DND-41 (cell line): ENCODE data around the gene KRTAP5-1.

Experiments
- ATAC-seq: fragments of 200-7000 bp; cut with Tn5 transposase; 3 replicates; pipeline ENCODE4 v1.9.1; 2021; ENCODE audit warnings: low read depth; ENCODE audit not compliant: insufficient read depth
- DNase-seq: peaks from one replicate; pipeline ENCODE4 v3.0.0-alpha.2; 2020
- H2AFZ ChIP-seq: 2 replicates; pipeline ENCODE4 v1.6.0; 2012; ENCODE audit warnings: low read depth, low read length
- H3K27ac ChIP-seq: 2 replicates; pipeline ENCODE4 v1.5.1; 2012; ENCODE audit warnings: low read length, inconsistent platforms
- H3K27me3 ChIP-seq: fragments of 200-600 bp; sonication (generic); 2 replicates; pipeline ENCODE4 v1.6.0; 2012; ENCODE audit warnings: low read length, mild to moderate bottlenecking, inconsistent platforms; ENCODE audit not compliant: insufficient read depth, poor library complexity
- H3K36me3 ChIP-seq: 2 replicates; pipeline ENCODE4 v1.5.1; 2012; ENCODE audit warnings: low read length, inconsistent platforms; ENCODE audit not compliant: insufficient read depth
- H3K4me1 ChIP-seq: 2 replicates; pipeline ENCODE4 v1.5.1; 2012; ENCODE audit warnings: mild to moderate bottlenecking, low read length; ENCODE audit not compliant: insufficient read depth
- H3K4me2 ChIP-seq: 2 replicates; pipeline ENCODE4 v1.6.0; 2012; ENCODE audit warnings: mild to moderate bottlenecking, moderate library complexity, low read length, inconsistent platforms; ENCODE audit not compliant: insufficient read depth
- H3K4me3 ChIP-seq, 2 experiments: fragments of 200-600 bp in 1 of 2; shearing (Covaris generic) in 1 of 2; 2 replicates each; pipeline ENCODE4 v1.5.1; 2012 to 2016; ENCODE audit warnings: inconsistent platforms in 2 of 2, low read length in 2 of 2, mild to moderate bottlenecking in 2 of 2, low read depth in 1 of 2, moderate library complexity in 1 of 2
- H3K79me2 ChIP-seq: 2 replicates; pipeline ENCODE4 v1.6.0; 2012; ENCODE audit warnings: low read length, inconsistent platforms; ENCODE audit not compliant: insufficient read depth
- H3K9ac ChIP-seq: 2 replicates; pipeline ENCODE4 v1.6.0; 2012; ENCODE audit warnings: low read depth, mild to moderate bottlenecking, inconsistent platforms, low read length, moderate library complexity
- H3K9me3 ChIP-seq: 2 replicates; pipeline ENCODE4 v1.5.1; 2012; ENCODE audit warnings: low read length, moderate library complexity, mild to moderate bottlenecking, inconsistent platforms; ENCODE audit not compliant: insufficient read depth, severe bottlenecking
- H4K20me1 ChIP-seq: 2 replicates; pipeline ENCODE4 v1.6.0; 2012; ENCODE audit warnings: low read length; ENCODE audit not compliant: insufficient read depth
- CTCF ChIP-seq: IDR thresholded peaks from 2 replicates; pipeline ENCODE4 v1.5.1; 2012; ENCODE audit warnings: borderline replicate concordance, low read length, moderate library complexity, mild to moderate bottlenecking; ENCODE audit not compliant: poor library complexity, severe bottlenecking; ENCODE audit errors: extremely low read depth
- EZH2 ChIP-seq: IDR thresholded peaks from 3 replicates; pipeline ENCODE4 v1.6.1; 2012; ENCODE audit warnings: borderline replicate concordance, low read depth, mild to moderate bottlenecking, moderate library complexity, low read length, inconsistent platforms; ENCODE audit not compliant: severe bottlenecking

Gene KRTAP5-1

DNA sequence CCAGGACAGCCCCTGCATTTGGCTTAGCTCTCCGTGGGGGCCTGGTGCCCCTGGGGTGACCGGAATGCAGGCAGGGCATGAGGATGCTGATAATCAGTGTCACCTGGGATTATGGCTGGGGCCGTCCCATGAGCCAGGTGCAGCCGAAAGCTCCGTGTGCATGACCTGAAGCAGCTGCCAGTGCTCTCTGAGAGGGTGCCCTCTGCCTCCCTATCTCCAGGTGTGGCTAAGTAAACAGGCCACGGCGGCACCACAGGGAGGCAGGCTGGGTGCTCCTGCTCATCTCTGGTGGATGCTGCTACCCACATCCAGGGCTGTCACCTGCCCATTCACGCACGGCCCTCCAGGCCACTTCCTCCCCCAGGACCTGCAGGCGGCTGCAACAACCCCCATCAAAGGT, 42.8 kb downstream of the KRTAP5-1 start:
- no peaks in the 10 kb centered on the region for H3K9me3 ChIP-seq
- peaks cover 3% of the 10 kb centered on the region for H3K79me2 ChIP-seq
- ATAC-seq: no peak
- H4K20me1 ChIP-seq: peaks cover 3% of the 10 kb centered on the region; the same call in 1 of the 2 replicates
- no peak overlapping the region for H3K9ac ChIP-seq
- TF ChIP-seq CTCF: no peak
- TF ChIP-seq EZH2: no peak
- 0 out of 2 replicates have a peak, but pooled peaks cover 3% of the 10 kb centered on the region for H3K36me3 ChIP-seq
- no peak overlapping the region for H3K27ac ChIP-seq
- DNase-seq: no peak
- H2AFZ ChIP-seq: no peak overlapping the region
- H3K4me3 ChIP-seq: no peak overlapping the region
- no peak overlapping the region for H3K4me2 ChIP-seq
- H3K4me1 ChIP-seq: no peaks in the 10 kb centered on the region; the same call in 1 of the 2 replicates
- H3K27me3 ChIP-seq: peaks cover 5% of the 10 kb centered on the region

DNA sequence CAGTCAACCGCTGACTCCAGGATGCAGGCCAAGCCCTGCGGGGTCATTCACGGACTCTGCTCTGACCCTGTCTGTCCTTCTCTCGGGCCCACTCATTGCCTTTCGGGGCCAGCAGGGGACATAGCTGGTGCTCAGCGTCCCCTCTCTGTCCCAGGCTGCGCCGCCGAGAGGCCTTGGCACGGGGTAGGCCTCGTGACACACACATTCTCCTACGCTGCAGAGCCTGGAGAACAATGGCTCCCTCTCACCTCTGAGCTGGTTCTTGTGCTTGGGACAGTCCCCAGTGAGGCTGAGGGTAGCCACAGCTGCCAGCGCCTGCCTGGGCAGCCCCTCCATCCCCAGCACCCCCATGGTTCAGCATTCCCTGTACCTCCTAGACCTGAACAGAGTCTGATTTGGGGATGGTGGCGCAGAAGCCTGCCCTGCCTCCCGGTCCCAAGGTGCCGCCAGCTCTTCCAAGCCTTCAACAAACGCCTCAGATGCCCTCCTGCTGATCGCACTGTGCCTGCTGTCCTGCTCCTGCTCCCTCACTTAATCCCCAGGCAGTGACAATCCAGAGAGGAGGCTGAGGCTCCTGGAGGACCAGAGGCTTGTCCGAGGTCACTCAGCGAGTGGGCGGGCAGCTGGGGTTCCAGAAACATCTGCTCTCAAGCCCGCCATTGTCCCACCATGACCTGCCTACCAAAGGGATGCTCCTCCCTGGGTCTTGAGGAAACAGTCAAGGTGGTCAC, 43.4 kb downstream of the KRTAP5-1 start:
- H3K4me3 ChIP-seq: no peak overlapping the region
- H2AFZ ChIP-seq: no peak overlapping the region
- H3K4me2 ChIP-seq: no peak overlapping the region
- no peak overlapping the region for H3K27ac ChIP-seq
- no peaks in the 10 kb centered on the region; the same call in 1 of the 2 replicates for H3K4me1 ChIP-seq
- H3K36me3 ChIP-seq: 0 out of 2 replicates have a peak, but pooled peaks cover 3% of the 10 kb centered on the region
- H3K9ac ChIP-seq: no peak overlapping the region
- ATAC-seq: no peak
- TF ChIP-seq EZH2 (no peak), CTCF (no peak)
- H3K27me3 ChIP-seq: peaks cover 5% of the 10 kb centered on the region
- no peak for DNase-seq
- H4K20me1 ChIP-seq: peaks cover 7% of the 10 kb centered on the region; the same call in 1 of the 2 replicates
- no peaks in the 10 kb centered on the region for H3K9me3 ChIP-seq
- H3K79me2 ChIP-seq: peaks cover 9% of the 10 kb centered on the region

DNA sequence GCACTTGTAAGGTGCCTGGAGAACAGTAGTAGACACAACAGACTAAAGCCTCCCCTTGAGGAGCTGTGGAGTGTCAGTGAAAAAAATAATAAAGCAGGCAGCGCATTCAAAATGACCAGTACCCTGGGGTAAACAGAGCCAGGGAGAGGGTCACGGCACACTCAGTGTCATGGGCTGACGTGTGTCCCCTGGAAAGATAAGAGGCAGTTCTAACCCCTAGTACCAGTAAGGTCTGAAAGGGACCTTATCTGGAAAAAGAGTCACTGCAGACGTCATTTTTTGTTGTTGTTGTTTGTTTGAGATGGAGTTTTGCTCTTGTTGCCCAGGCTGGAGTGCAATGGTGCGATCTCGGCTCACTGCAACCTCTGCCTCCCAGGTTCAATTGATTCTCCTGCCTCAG, 45.0 kb downstream of the KRTAP5-1 start:
- Histone ChIP-seq H3K9ac (no peak overlapping the region), H3K4me1 (no peaks in the 10 kb centered on the region; the same call in 1 of the 2 replicates), H3K27ac (no peak overlapping the region), H3K4me2 (no peak overlapping the region), H3K79me2 (peaks cover 24% of the 10 kb centered on the region), H3K9me3 (no peaks in the 10 kb centered on the region), H2AFZ (no peak overlapping the region), H3K36me3 (peaks cover 15% of the 10 kb centered on the region), H3K4me3 (no peak overlapping the region), H4K20me1 (peaks cover 22% of the 10 kb centered on the region), H3K27me3 (peaks cover 5% of the 10 kb centered on the region)
- ATAC-seq: no peak
- no peak for DNase-seq
- TF ChIP-seq EZH2: no peak
- TF ChIP-seq CTCF: no peak
